SKM-1 treated with dmso at 0.1 percent for 144 hours (cell line): ENCODE data around the gene RFX8.
"Not testable (repeated sequence)": the region's sequence is repeated elsewhere in the genome, so short reads cannot be mapped to it uniquely, and the experiment has no call there.

Experiments
- DNase-seq: peaks from one replicate; lab custom pipeline; 2025; ENCODE audit not compliant: unreplicated experiment; lab: John Stamatoyannopoulos, UW

RFX8 gene

DNA sequence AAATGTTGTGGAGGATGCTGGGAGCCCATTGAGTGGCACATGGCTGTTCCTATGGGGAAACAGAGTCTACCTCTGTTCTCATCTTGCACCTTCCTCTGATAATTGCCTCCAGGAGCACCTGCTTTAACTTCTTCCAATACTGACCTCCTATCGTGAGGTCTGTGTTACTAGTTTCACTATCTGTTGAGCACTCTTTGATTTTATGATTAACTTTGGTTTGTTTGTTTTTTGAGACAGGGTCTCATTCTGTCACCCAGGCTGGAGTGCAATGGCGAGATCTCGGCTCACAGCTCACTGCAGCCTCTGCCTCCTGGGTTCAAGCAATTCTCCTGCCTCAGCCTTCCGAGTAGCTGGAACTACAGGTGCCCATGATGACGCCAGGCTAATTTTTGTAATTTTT, 12.1 kb upstream of the RFX8 start:
- no peak for DNase-seq

- DNase-seq: no peak
Measured at GRCh38 chr2:101486258-101486701, 11.4 kb upstream of the RFX8 start.

- no peak for DNase-seq
Measured at GRCh38 chr2:101485856-101486255, 10.9 kb upstream of the RFX8 start.

DNA sequence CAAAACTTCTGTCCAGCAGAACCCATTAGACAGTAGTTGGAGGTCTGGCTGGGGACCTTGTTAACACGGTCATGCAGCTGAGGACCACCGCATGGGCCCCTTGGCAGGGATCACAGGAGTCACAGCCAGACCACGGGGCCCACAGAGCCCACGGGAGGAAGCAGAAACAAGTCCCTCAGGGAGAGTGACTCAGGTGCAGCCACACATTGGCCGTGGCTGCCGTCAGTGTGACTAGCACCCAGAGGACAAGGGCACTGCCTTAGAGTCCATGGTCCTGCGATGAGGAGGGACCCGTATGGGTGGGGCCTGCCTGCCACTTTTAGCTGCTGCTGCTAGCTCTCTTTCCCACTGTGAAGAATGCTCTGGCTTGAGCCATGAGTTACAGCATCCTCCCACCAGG, 5.9 kb upstream of the RFX8 start:
- no peak for DNase-seq

GRCh38 chr2:101479810-101480209, 4.9 kb upstream of the RFX8 start:
- no peak for DNase-seq

GRCh38 chr2:101479328-101479727, 4.4 kb upstream of the RFX8 start:
- DNase-seq: no peak

DNA sequence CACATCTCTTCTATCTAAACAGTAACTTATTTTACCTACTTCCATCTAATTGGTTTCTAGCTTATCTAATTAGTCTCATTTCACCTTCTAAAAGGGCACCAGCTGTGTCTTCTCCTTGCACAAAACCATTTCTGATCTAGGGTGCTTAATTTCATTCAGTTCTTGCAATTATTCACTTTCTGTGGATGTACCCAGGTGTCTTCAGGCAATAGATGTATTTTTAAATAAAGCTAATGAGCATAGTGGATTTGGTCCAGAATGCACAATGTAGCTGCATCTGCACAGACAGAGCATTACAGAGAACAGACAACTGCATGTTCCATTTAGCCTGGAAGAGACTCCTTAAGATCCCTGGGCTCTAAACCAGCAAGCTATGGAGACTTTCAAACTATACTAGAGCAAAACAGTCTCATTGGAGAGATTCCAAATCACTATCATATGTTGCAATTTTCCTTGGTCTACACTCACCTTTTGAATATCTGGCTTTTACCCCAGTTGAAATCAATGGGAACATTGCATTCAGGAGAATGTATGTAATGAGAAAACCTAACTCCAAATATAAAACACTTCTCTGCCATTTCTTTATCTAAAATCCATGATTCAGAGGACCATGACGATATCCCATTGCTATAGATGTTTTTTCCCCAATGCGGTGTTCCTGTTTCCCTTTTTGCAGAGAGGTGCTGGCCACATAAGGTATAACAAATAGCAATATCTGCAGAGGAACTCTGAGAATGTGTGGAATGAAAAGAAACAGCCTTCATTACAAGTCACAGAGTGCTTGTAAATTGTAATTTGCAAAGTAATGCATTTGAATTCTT, 3.5 kb upstream of the RFX8 start:
- no peak for DNase-seq

- DNase-seq: no peak
Measured at GRCh38 chr2:101477556-101477955, 2.6 kb upstream of the RFX8 start.

DNA sequence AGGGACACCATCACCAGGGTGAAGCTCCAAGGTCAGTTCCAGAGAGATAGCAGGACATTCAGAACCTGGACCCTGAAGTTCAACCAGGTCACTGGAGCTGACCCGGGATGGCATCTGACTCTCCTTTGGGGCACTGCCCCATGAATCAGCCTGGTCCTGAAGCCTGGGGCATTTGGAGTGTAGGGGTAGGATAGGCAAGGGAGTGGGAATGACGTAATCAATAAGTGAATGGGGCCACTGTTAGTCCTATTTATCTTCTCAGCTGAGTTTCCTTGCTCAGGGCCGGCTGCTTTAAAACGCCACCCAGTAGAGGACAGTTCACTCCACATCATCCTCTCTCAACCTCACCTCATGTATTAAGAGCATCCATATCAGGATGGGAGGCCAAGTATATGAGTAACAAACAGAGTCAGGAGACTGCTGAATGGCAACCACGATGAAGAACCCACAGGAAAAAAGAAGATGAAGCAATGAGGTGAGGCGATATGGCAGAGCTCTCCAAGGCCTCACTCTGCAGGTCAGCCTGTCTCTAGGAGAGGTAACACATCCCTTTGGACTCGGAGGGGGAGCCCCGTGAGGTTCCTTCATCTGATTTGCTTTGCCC, 1.8 kb upstream of the RFX8 start:
- DNase-seq: no peak

DNA sequence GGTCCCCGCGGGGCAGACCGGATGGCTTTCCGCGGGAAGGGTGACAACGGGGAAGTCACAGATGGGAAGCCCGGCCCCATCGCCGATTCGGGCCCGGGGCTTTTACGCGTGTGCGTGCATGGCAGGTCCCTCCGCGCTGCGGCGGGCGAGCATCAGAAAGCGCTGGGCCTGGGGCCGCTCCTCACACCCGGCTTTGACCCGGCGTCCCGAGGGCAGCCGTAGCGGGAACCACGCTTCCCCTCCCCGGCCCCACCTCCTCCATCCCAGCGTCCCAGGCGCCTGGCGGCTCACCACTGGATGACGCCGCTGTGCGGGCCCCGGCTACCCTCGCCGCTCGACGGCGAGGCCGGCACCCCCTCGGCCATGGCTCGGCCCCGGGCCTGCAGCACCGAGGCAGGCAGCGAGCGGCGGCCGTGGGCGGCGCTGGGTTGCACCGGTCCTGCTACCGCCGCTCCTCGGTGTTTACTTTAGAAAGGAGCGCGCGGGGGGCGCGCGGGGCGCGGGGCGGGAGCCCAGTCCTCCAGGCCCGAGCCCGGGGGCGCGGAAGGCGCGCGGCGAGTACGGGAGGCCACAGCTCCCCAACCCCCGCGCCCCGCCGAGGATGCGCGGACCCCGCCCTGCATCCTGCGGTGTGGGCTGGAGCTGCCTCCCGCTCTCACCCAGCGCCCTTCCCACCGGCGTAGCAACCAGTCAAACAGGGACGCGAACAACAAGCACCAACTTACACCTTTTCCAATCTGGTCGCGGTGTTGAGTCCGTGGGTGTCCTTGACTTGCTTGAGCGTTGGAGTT, 806 bp downstream of the RFX8 start:
- no peak for DNase-seq

- no peak for DNase-seq
Measured at GRCh38 chr2:101473591-101473910, 1.4 kb downstream of the RFX8 start.

- DNase-seq: no peak
Measured at GRCh38 chr2:101469863-101470262, 5.0 kb downstream of the RFX8 start.

GRCh38 chr2:101467306-101467705, 7.6 kb downstream of the RFX8 start:
- DNase-seq: no peak

GRCh38 chr2:101466426-101466825, 8.5 kb downstream of the RFX8 start:
- DNase-seq: peak; percentile 77

DNA sequence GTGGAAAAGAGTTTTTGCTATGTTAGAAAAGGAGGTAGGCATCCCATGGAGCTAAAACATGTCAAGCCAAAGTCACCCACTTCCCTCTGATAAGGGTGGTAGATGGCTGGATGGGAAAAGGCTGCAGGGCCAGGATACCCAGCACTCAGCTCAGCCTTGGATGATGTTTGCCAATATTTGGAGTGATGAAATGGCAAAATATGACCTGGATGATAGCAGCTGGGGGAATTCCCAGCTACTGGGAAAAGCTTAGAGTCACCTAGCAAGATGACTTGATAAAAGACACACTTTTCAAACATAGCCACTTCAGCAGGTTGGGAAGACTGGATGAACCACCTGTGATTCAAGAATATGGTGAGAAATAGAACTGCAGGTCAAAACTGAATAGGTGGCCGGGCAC, 10.1 kb downstream of the RFX8 start:
- DNase-seq: no peak

DNA sequence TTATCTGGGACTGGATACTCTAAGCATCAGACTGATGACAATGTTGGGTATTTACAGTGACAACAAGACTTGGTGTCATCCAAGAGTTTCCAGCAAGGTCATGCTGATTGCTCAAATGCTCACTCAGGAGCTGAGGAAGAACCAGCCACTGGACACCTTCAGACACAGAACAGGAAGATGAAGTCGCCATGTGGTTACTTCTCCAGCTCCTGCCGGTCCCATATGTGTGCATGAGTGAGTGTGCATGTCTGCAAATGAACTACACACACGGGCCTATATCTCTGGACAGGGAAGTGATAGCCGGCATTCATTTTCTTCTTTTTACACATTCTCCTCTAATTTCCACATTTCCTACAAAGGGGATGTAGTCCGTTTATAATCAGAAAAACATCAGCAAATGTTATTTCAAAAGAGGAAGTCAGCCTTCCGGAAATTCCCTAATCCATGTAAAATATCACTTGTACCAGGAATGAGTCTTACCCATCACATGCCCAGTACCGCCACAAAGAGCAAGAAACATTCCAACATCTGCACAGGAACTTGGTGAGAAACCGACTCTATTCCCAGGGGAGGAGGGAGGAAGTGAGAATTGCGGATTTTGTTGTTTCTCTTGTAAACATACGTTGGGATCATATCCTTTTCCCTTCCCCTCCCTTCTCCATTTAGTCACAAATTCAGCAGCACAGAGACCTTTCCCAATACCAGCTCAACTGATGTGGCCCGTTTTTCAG, 10.8 kb downstream of the RFX8 start:
- DNase-seq: peak; percentile 1

DNA sequence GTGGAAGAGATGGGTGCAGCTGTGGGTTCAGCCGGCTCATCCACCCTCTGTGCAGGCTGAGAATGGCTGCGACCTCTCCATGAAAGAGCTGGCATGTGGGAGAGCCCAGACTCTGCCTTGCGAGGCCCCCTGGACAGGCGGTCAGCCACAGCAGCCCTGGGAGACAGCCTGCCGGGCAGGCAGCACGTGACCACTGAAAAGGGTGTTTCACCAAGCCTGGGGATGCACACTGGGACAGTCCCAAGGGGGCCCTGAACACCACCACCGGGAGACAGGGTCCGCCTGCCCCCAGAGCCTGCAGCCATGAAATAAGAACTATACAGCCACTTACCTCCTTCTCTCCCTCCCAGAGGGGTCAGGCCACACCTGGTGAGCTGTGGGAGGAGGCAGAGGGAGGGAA, 11.5 kb downstream of the RFX8 start:
- DNase-seq: no peak

DNA sequence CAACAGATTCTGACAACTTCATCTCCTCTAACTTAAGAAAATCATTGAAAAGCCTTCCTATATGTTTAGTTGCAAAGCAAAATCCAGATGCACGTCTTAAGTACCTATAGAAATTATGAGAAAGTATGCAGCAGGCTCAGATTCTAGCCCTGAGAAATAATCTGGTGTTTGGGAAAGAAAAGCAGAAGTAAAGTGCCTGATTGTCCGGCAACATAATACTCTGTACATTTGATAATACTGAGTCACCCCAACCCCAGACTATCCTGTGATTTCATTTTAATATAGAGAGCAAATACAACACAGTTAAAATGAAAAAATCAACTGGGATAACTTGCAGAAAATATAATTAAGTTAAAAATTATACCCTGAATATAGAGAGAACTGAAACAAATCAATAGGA, 13.5 kb downstream of the RFX8 start:
- no peak for DNase-seq

DNA sequence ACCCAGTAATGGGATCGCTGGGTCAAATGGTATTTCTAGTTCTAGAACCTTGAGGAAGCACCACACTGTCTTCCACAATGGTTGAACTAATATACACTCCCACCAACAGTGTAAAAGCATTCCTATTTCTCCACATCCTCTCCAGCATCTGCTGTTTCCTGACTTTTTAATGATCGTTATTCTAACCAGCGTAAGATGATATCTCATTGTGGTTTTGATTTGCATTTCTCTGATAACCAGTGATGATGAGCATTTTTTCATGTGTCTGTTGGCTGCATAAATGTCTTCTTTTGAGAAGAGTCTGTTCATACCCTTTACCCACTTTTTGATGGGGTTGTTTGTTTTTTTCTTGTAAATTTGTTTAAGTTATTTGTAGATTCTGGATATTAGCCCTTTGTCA, 20.5 kb downstream of the RFX8 start:
- not testable (repeated sequence) for DNase-seq

- DNase-seq: no peak
Measured at GRCh38 chr2:101450965-101451364, 23.9 kb downstream of the RFX8 start.

GRCh38 chr2:101446869-101447268, 28.0 kb downstream of the RFX8 start:
- no peak for DNase-seq
